Glomerular visceral epithelial cell (primary cell): Measurements from ENCODE around the gene NOTCH4.

Experiments
- DNase-seq: peaks from one replicate; pipeline ENCODE4 v3.0.0-alpha.2; 2016; ENCODE audit errors: extremely low spot score

Gene NOTCH4

DNA sequence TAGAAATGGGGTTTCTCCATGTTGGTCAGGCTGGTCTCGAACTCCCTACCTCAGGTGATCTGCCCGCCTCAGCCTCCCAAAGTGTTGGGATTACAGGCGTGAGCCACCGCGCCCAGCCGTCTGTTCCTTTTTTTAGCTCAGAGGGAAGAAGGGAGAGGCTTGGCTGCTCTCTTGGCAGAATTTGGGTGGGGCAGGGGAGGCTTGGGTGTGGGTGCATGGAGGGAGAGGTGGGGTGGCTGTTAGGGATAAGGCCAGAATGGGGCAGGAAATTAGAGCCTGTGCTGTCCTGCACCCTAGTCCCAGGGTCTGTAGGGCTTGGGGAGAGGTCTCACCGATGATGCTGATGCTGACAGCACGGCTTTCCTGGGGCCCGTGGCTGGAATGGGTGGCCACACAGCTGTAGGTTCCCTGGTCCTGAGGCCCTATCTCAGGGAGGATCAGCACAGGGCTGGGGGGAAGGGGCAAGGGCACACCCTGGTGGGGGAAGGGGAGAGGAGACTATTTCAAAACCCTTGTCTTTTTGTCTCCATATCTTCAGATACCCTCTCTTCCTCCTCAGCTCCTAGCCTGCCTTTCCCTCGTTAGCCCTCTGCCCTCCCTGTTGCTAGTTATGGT is 41.8 kb downstream of the NOTCH4 start:
- DNase-seq, result no peak

- DNase-seq, result no peak
Measured at GRCh38 chr6:32181148-32181702, 42.6 kb downstream of the NOTCH4 start.

DNA sequence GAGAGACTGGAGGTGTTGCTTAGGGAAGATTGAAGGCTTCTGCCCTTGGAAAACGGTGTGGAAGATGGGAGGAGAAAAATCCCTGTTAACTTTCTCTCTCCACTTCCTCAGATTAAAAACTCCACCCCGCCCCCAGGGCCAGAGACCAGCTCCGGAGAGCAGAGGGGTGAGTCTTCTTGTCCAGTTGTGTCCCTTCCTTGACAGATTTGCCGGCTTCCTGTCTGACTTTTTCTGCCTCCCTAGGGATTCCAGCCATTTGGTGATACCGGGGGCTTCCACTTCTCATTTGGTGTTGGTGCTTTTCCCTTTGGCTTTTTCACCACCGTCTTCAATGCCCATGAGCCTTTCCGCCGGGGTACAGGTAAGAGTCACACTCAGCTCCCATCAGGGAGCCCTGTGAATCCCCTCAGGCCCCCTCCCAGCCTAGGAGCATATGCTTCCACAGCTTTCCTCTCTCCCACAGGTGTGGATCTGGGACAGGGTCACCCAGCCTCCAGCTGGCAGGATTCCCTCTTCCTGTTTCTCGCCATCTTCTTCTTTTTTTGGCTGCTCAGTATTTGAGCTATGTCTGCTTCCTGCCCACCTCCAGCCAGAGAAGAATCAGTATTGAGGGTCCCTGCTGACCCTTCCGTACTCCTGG is 44.0 kb downstream of the NOTCH4 start:
- DNase-seq, result no peak

- DNase-seq, result no peak
Measured at GRCh38 chr6:32178547-32179440, 45.1 kb downstream of the NOTCH4 start.

DNA sequence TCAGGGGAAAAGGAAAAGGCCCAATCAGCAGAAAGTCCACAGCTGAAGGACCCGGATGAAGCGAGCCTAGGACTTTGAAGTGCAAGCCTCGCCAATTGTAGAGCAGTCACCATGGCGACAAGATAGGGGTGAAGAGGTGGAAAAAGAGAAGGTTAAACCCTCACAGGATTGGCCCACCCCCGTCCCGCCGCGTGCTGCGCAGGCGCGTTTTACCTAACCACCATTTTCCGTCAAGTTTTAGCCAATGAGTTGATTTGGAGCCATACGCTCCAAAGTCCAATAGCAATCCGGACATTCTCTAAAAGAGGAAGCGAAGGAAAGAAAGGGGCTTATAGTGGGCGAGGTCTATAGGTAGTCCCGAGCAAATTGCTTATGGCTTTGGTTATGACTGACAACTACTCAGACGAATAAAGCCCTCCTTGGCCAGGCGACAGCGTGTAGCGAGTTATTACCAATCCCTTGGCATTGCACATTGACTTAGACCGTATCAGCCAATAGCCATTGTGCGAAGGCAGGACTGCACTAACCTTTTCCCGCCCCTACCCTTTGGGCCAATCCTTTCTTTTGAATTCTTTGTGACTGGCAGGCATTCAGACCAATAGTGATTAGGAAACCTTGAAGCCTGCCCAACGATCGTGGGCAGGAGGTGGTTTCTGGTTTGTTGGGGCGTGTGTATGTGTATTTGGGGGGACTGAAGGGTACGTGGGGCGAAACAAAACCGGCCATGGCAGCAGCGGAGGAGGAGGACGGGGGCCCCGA is 45.9 kb downstream of the NOTCH4 start, which contains the start of gene RNF5:
Gene RNF5 (plus strand): TSS at position 618 of the 759 bp plus-strand sequence. CDS start 107 bp downstream, at position 725.
- DNase-seq, result peak; percentile 100

DNA sequence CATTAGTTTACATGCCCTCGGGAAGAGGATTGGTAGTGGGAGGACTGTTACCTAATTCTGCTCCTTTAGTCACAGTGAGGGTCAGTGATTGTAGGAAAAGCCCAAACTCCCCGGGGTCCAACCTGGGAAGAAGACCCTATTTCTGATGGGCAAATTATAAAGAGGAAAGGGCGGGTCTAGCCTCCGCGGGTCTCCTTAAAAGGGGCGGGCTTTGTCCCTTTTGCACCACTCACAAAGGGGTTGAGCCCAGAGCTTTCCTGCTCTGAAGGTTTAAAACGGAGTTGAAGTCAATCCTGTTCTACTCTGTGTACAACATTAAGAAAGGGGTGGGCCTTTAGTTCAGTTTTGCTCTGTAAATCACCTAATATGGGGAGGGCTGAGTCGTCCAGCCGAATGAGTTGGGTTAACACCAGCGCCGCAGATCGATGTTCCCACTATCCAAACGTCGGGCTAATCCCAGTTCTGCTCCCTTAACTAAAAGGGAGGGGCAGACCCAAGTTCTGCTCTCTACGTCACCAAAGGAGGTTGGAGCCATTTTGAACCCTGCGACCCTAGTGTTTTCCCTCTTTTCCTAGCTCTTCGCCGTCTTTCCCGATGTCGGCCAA is 46.6 kb downstream of the NOTCH4 start:
- no peak for DNase-seq

- DNase-seq, result no peak
Measured at GRCh38 chr6:32176476-32177182, 47.2 kb downstream of the NOTCH4 start.

DNA sequence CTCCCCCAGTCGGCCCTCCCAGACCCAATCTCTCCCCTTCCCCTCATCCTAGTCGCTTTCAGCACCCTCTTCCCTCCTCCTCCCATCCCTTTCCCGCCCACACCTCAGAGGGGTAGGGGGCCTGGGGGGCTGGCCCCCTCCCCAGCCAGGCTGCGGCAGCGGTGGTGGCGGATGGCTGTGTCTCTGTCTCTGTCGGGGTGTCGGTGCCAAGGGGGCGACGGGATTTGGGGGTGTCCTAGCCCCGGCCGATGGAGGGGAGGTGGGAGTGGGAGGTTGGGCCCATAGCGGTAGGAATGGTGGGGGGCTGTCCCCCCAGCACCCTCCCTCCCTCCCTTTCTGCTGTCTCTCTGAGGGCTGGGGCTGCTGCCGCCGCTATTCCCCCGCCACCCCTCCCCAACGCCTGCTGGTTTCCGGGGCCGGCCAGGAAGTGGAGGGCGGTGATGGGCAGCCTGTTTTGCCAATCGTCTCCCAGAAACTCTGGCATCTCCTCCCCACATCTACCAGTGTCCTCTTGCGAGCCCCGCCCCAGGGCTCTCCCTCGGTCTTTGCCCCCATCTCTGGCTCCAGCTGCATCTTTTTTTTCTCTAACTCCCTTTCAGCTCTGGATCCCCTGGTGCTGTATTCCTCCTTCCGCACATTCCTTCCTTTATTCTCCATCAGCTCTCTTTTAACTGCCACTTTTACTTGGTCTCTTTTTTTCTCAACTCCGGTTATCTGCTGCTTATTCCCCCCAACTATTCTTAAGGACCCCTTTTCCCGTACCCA is 48.0 kb downstream of the NOTCH4 start, which contains the start of gene AGPAT1:
Gene AGPAT1 (minus strand): TSS at position 374 of the 765 bp plus-strand sequence. CDS start 4,588 bp downstream, outside the sequence.
- DNase-seq, result peak; percentile 97

DNA sequence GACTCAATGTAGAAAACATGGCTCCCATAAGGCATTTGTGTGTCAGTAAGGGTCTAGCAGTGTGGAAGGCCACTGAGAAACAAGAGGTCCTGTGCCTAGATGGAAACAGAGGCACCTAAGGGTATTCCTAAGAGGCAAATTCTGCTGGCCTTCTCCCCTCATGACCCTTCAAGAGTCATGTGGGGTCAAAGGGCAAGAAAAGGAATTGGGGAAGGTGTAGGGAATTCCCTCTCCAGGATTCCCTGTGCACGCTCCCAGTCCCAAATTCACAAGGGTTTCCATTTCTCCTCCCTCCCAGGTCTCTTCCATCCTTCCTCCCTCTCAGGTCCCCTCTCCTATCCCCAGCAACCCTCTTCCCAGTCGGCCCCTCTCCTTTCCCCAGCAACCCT is 48.6 kb downstream of the NOTCH4 start:
- DNase-seq, result no peak

DNA sequence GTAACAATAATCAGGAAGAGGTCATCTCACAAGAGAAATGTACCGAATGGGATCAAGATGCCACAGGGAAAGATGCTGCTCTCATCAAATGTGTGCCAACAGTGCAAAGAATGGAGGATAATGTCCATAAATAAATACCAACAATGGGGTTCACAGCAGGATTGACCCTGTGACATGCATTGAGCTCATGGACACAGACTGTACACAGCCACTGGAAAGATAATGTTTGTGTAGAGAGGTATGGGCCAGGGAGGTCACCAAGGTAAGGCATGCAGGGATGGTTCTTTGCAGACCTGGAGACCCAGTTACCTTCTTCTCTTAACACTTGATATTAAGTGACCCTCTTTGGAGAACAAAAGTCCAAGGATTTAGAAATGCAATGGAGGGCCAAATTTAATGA is 49.5 kb downstream of the NOTCH4 start:
- no peak for DNase-seq

- DNase-seq, result no peak
Measured at GRCh38 chr6:32173051-32173727, 50.7 kb downstream of the NOTCH4 start.

DNA sequence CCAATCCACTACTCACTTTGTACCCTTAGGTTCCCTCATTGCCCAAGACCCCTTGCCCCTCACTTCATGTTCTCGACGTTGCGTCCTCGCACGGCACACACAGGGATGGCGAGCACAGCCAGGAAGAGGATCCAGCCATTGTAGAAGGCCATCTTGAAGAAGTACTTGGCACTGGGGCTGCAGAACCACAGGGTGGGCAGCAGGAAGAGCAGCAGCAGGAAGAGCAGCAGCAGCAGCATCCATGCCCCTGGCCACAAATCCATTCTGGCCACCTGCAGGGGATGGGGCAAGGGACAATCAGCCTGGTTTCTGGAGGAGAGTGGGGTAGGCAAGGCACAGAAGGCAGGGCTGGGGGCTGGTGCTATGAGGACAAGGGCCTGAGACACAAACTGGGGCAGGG is 52.6 kb downstream of the NOTCH4 start:
- DNase-seq, result no peak

DNA sequence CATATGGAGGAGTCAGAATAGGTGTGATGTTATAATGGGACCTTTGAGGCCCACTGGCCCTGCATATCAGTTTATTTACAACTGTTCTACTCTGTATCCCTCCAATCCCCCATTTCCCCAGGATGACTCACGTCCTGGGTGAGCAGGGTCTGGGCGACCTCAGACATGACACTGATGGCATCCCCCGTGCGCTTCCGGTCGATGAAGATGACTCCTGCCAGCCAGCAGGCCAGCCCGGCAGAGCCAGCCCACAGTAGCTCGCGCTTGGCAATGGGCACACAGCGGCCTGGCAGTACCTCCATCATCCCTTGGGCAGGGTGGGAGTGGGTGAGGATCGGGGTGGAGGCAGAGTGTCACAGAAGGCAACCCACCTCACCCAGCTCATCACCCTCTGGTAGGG is 53.6 kb downstream of the NOTCH4 start:
- DNase-seq, result peak; percentile 20

- no peak for DNase-seq
Measured at GRCh38 chr6:32168807-32169591, 54.9 kb downstream of the NOTCH4 start.

GRCh38 chr6:32168350-32168749 is 55.5 kb downstream of the NOTCH4 start:
- no peak for DNase-seq

DNA sequence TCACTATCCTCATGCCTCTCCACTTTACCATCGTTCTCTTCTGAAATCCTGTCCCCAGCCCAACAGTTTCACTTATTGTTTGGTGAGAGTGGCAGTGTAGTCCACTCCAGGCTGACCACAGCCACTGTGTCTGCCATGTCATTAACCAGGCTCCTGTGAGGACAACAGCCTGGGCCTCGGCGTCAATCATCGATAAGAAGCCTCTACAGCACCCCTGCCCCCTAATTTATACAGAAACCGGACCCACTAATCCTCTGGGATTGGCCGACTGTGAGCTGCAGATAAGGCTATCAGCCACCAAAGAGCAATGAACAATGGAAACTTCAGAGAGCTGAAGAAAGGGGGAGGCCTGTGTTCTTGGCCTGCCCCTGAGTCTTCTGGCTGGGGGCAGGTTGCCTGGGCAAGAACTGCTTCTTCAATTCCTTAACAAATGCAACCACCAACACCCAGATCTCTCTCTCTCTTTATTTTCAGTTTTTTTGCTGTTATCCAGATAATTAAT is 56.1 kb downstream of the NOTCH4 start:
- no peak for DNase-seq

DNA sequence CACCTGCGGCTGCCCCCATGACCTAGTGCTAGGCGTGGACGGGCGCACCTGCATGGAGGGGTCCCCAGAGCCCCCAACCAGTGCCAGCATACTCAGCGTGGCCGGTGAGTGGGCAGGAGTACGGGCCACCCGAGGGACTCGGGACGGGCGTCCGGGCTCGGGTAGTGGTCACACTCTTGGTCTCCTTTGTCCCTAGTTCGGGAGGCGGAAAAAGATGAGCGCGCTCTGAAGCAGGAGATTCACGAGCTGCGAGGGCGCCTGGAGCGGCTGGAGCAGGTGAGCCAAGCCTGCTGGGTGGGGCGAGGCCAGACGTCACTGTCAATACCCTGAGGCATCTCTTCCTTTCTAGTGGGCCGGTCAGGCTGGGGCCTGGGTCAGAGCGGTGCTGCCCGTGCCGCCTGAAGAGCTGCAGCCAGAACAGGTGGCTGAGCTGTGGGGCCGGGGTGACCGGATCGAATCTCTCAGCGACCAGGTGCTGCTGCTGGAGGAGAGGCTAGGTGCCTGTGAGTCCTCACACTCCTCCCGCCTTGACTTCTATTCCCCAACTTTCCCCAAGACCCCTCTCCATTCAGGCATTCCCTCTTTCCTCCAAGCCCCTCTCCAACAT is 56.6 kb downstream of the NOTCH4 start:
- DNase-seq, result no peak
